ENCODE data around the gene PHF21A.
A peak's percentile ranks its signal among the peaks of the same experiment; 100 is the strongest.

PHF21A gene

GRCh38 chr11:46003572-46003971 is 117.7 kb downstream of the PHF21A start:
- DNase-seq (ENCODE audit: low read depth, low spot score) = peak; percentile 16
- in situ Hi-C loops (cut with HindIII; ENCODE audit: low sequenced_read_pairs) = no loop called here
- H3K4me3 ChIP-seq (ENCODE audit: low read depth, low read length) = no peak overlapping the region
- no peak for TF ChIP-seq CTCF (IDR thresholded peaks at IDR 0.05; ENCODE audit: low read depth, low read length)

GRCh38 chr11:46002189-46002588 is 119.1 kb downstream of the PHF21A start:
- in situ Hi-C loops (cut with HindIII; ENCODE audit: low sequenced_read_pairs) = no loop called here
- no peak for DNase-seq (ENCODE audit: low read depth, low spot score)
- H3K4me3 ChIP-seq (ENCODE audit: low read depth, low read length) = no peak overlapping the region
- TF ChIP-seq CTCF (IDR thresholded peaks at IDR 0.05; ENCODE audit: low read depth, low read length) = no peak

- H3K4me3 ChIP-seq (ENCODE audit: low read depth, low read length) = no peak overlapping the region
- TF ChIP-seq CTCF (IDR thresholded peaks at IDR 0.05; ENCODE audit: low read depth, low read length) = no peak
- in situ Hi-C loops (cut with HindIII; ENCODE audit: low sequenced_read_pairs) = no loop called here
- DNase-seq (ENCODE audit: low read depth, low spot score) = peak; percentile 45
Observed at GRCh38 chr11:46001448-46001914, 119.8 kb downstream of the PHF21A start.

GRCh38 chr11:45997599-45997998 is 123.7 kb downstream of the PHF21A start:
- in situ Hi-C loops (cut with HindIII; ENCODE audit: low sequenced_read_pairs) = no loop called here
- no peak overlapping the region for H3K4me3 ChIP-seq (ENCODE audit: low read depth, low read length)
- no peak for TF ChIP-seq CTCF (IDR thresholded peaks at IDR 0.05; ENCODE audit: low read depth, low read length)

GRCh38 chr11:45995342-45995734 is 125.9 kb downstream of the PHF21A start:
- no peak for DNase-seq (ENCODE audit: low read depth, low spot score)
- in situ Hi-C loops (cut with HindIII; ENCODE audit: low sequenced_read_pairs) = no loop called here
- H3K4me3 ChIP-seq (ENCODE audit: low read depth, low read length) = no peak overlapping the region
- TF ChIP-seq CTCF (IDR thresholded peaks at IDR 0.05; ENCODE audit: low read depth, low read length) = no peak

More at GRCh38 chr11:45997599-45997998, 123.7 kb downstream of the PHF21A start:
- no peak for DNase-seq (ENCODE audit: low read depth, low spot score)

- no peak overlapping the region for H3K4me3 ChIP-seq (ENCODE audit: low read depth, low read length)
- in situ Hi-C loops (cut with HindIII; ENCODE audit: low sequenced_read_pairs) = no loop called here
- peak; percentile 33 for DNase-seq (ENCODE audit: low read depth, low spot score)
- no peak for TF ChIP-seq CTCF (IDR thresholded peaks at IDR 0.05; ENCODE audit: low read depth, low read length)
Observed at GRCh38 chr11:45994371-45995341, 126.6 kb downstream of the PHF21A start.
